SU-DHL-6 (cell line): ENCODE data around the gene VSTM2L.

Experiments
- CTCF ChIP-seq: fragments of 200-600 bp; sonication (generic); IDR thresholded peaks from one replicate; pipeline ENCODE4 v1.5.1; 2017; ENCODE audit warnings: antibody characterized with exemption, mild to moderate bottlenecking, low read length, moderate library complexity; ENCODE audit not compliant: insufficient read depth, poor library complexity, severe bottlenecking
- EZH2phosphoT487 ChIP-seq: fragments of 200-600 bp; sonication (generic), shearing (Covaris generic); conservative IDR thresholded peaks from 2 replicates; pipeline ENCODE4 v1.6.1; 2018; ENCODE audit warnings: mild to moderate bottlenecking, antibody characterized with exemption, low read length, moderate library complexity, mixed read lengths

- TF ChIP-seq EZH2phosphoT487 (no peak), CTCF (no peak)
These were observed 10.8 kb downstream of the VSTM2L start for GRCh38 chr20:37913567-37914366.
